SK-N-SH treated with all-trans-retinoic acid at 6 μM for 48 hours (cell line): ENCODE measurements around the gene CDYL.
"Not testable (repeated sequence)": the region's sequence is repeated elsewhere in the genome, so short reads cannot be mapped to it uniquely, and the experiment has no call there.

Experiments
- ATAC-seq: fragments of 200-7000 bp; cut with Tn5 transposase; 3 replicates; pipeline ENCODE4 v1.9.1; 2020; ENCODE audit warnings: mild to moderate bottlenecking, moderate library complexity
- ARNTL ChIP-seq: fragments of 450-650 bp; formaldehyde crosslinking; IDR thresholded peaks from 2 replicates; pipeline ENCODE4 v1.5.0; 2020; ENCODE audit warnings: low read depth, mild to moderate bottlenecking, moderate library complexity, borderline replicate concordance
- CSDC2 ChIP-seq: fragments of 250-450 bp; sonication (Bioruptor Pico); IDR thresholded peaks from 2 replicates; pipeline ENCODE4 v1.5.0; 2020; ENCODE audit warnings: mild to moderate bottlenecking, moderate library complexity
- ESRRG ChIP-seq: fragments of 250-450 bp; sonication (Bioruptor Pico); IDR thresholded peaks from 2 replicates; pipeline ENCODE4 v1.6.1; 2021; ENCODE audit warnings: mild to moderate bottlenecking
- GLIS3 ChIP-seq: fragments of 250-450 bp; sonication (Bioruptor Pico); IDR thresholded peaks from 2 replicates; pipeline ENCODE4 v1.5.0; 2020; ENCODE audit warnings: mild to moderate bottlenecking, moderate library complexity
- ISL1 ChIP-seq: fragments of 250-450 bp; sonication (Bioruptor Pico); IDR thresholded peaks from 2 replicates; pipeline ENCODE4 v2.1.2; 2022; ENCODE audit warnings: mild to moderate bottlenecking, moderate library complexity
- OSR1 ChIP-seq: fragments of 250-450 bp; sonication (Bioruptor Pico); IDR thresholded peaks from 2 replicates; pipeline ENCODE4 v1.8.0; 2022; ENCODE audit warnings: moderate library complexity, mild to moderate bottlenecking, inconsistent platforms
- PATZ1 ChIP-seq: fragments of 250-450 bp; sonication (Bioruptor Pico); IDR thresholded peaks from 2 replicates; pipeline ENCODE4 v1.8.0; 2020; ENCODE audit warnings: mild to moderate bottlenecking, moderate library complexity, borderline replicate concordance
- POU6F1 ChIP-seq: fragments of 250-450 bp; sonication (Bioruptor Pico); IDR thresholded peaks from 2 replicates; pipeline ENCODE4 v1.8.0; 2021; ENCODE audit warnings: low read depth, mild to moderate bottlenecking, moderate library complexity, borderline replicate concordance
- PPARA ChIP-seq: fragments of 250-450 bp; sonication (Bioruptor Pico); IDR thresholded peaks from 2 replicates; pipeline ENCODE4 v1.5.0; 2020; ENCODE audit warnings: mild to moderate bottlenecking, borderline replicate concordance
- RARB ChIP-seq: fragments of 250-450 bp; sonication (Bioruptor Pico); IDR thresholded peaks from 2 replicates; pipeline ENCODE4 v1.8.0; 2021; ENCODE audit warnings: mild to moderate bottlenecking, moderate library complexity
- SNAI2 ChIP-seq: fragments of 250-450 bp; sonication (Bioruptor Pico); IDR thresholded peaks from 2 replicates; pipeline ENCODE4 v1.5.0; 2020; ENCODE audit warnings: mild to moderate bottlenecking, moderate library complexity
- TCF4 ChIP-seq: fragments of 250-450 bp; sonication (Bioruptor Pico); IDR thresholded peaks from 2 replicates; pipeline ENCODE4 v1.8.0; 2021; ENCODE audit warnings: mild to moderate bottlenecking, moderate library complexity, borderline replicate concordance
- TOX ChIP-seq: fragments of 250-450 bp; sonication (Bioruptor Pico); IDR thresholded peaks from 2 replicates; pipeline ENCODE4 v1.8.0; 2021; ENCODE audit warnings: mild to moderate bottlenecking, moderate library complexity, borderline replicate concordance
- ZC3H10 ChIP-seq: fragments of 250-450 bp; sonication (Bioruptor Pico); IDR thresholded peaks from 2 replicates; pipeline ENCODE4 v1.5.1; 2021; ENCODE audit warnings: mild to moderate bottlenecking, moderate library complexity
- ZFP3 ChIP-seq: fragments of 250-450 bp; sonication (Bioruptor Pico); IDR thresholded peaks from 2 replicates; pipeline ENCODE4 v1.5.0; 2020; ENCODE audit warnings: mild to moderate bottlenecking, moderate library complexity
- ZFP30 ChIP-seq: fragments of 450-650 bp; formaldehyde crosslinking; IDR thresholded peaks from 2 replicates; pipeline ENCODE4 v1.5.0; 2022; ENCODE audit warnings: mild to moderate bottlenecking, moderate library complexity
- ZNF565 ChIP-seq: fragments of 450-650 bp; formaldehyde crosslinking; conservative IDR thresholded peaks from 2 replicates; pipeline ENCODE4 v1.5.0; 2020; ENCODE audit warnings: low read depth, mild to moderate bottlenecking, moderate library complexity
- ZNF8 ChIP-seq: fragments of 450-650 bp; formaldehyde crosslinking; IDR thresholded peaks from 2 replicates; pipeline ENCODE4 v1.5.0; 2020; ENCODE audit warnings: mild to moderate bottlenecking, moderate library complexity
- TF ChIP-seq, protein P1 (sequence below): fragments of 250-450 bp; sonication (Bioruptor Pico); IDR thresholded peaks from 2 replicates; pipeline ENCODE4 v1.5.1; 2021; ENCODE audit warnings: mild to moderate bottlenecking, moderate library complexity

The CDYL gene

GRCh38 chr6:4829089-4829488, 52.9 kb downstream of the CDYL start:
- TF ChIP-seq ISL1 (no peak), PATZ1 (no peak), ZNF8 (no peak), PPARA (CRISPR knock-in tag) (no peak), TCF4 (CRISPR knock-in tag) (no peak)
- TF ChIP-seq, all 23 proteins: peak for 0
- no peak for ATAC-seq

DNA sequence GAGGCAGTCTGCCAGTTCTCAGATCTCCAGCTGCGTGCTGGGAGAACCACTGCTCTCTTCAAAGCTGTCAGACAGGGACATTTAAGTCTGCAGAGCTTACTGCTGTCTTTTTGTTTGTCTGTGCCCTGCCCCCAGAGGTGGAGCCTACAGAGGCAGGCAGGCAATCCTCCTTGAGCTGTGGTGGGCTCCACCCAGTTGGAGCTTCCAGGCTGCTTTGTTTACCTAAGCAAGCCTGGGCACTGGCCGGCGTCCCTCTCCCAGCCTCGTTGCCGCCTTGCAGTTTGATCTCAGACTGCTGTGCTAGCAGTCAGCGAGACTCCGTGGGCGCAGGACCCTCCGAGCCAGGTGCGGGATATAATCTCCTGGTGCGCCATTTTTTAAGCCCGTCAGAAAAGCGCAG, 59.3 kb downstream of the CDYL start:
- not testable (repeated sequence) for ATAC-seq

GRCh38 chr6:4840169-4840568, 64.0 kb downstream of the CDYL start:
- ATAC-seq, result no peak
- TF ChIP-seq RARB (no peak), ARNTL (no peak)

DNA sequence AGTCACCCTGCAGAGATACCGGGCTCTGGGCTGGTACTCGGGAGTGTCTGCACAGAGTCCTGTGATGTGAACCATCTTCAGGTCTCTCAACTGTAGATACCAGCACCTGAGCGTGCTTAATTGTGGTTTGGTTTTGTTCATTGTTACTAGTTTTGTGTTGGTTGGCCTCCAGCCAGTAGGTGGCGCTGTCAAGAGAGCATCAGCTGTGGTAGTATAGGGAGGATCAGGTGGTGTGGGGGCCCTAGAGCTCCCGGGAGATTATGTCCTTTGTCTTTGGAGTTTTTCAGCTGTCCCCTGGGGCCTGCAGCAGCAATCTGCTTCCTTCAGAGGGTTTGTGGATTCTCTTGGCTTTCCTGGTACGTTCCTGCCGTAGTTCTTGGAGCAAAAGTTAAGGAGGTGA, 67.9 kb downstream of the CDYL start:
- no peak for TF ChIP-seq SNAI2
- no peak for TF ChIP-seq ZFP30 (CRISPR knock-in tag)
- TF ChIP-seq RARB, result no peak
- TF ChIP-seq ESRRG (CRISPR knock-in tag), result no peak

GRCh38 chr6:4846387-4846786, 70.2 kb downstream of the CDYL start:
- TF ChIP-seq TCF4 (CRISPR knock-in tag) (no peak), OSR1 (CRISPR knock-in tag) (no peak), GLIS3 (CRISPR knock-in tag) (no peak), ZNF565 (no peak), ESRRG (CRISPR knock-in tag) (no peak), ZFP3 (no peak), ISL1 (no peak), SNAI2 (no peak), ZNF8 (no peak), ZFP30 (CRISPR knock-in tag) (no peak), CSDC2 (CRISPR knock-in tag) (no peak), ZC3H10 (no peak)
- TF ChIP-seq, protein P1, sequence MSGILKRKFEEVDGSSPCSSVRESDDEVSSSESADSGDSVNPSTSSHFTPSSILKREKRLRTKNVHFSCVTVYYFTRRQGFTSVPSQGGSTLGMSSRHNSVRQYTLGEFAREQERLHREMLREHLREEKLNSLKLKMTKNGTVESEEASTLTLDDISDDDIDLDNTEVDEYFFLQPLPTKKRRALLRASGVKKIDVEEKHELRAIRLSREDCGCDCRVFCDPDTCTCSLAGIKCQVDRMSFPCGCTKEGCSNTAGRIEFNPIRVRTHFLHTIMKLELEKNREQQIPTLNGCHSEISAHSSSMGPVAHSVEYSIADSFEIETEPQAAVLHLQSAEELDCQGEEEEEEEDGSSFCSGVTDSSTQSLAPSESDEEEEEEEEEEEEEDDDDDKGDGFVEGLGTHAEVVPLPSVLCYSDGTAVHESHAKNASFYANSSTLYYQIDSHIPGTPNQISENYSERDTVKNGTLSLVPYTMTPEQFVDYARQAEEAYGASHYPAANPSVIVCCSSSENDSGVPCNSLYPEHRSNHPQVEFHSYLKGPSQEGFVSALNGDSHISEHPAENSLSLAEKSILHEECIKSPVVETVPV (CRISPR knock-in tag), result no peak
- ATAC-seq, result no peak

More for the DNA sequence above, 67.9 kb downstream of the CDYL start:
- ATAC-seq, result no peak

DNA sequence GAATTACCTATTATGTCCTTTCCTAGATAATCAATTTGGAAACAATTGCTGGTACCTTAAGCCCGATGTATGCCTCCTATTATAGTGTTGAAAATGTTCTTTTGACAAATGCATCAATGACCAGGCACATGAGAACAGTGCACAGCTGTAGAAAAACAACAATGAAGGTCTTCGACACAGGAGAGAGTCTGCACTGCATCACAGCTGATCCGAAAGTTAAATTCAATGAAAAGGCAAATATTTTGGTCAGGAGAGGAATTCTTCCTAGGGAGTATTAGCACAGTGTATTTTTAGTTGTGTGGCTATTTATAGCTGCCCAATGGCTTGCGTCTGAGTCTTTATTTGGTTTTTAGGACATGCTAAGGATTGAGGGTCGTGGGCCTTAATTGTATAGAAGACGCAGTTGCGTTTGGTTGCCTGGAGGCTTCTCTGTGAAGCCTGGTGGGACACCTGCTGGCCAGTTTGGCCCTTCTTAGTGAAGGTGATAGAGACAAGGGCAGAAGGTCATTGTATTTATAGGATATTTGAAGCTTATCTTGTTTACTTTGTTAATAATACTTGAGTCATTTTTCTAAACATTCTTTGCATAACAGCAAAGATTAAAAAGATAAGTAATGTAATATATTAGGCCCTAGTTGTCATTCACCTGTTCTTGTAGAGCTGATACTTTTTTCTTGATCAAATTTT, 72.3 kb downstream of the CDYL start:
- peak; percentile 33; the same call in 1 of the 3 replicates for ATAC-seq
- TF ChIP-seq PPARA (CRISPR knock-in tag), result no peak
- TF ChIP-seq OSR1 (CRISPR knock-in tag), result no peak
- no peak for TF ChIP-seq CSDC2 (CRISPR knock-in tag)
- no peak for TF ChIP-seq PATZ1
- no peak for TF ChIP-seq SNAI2
- no peak for TF ChIP-seq ZFP30 (CRISPR knock-in tag)
- no peak for TF ChIP-seq TOX (CRISPR knock-in tag)
- TF ChIP-seq POU6F1 (CRISPR knock-in tag), result no peak
- TF ChIP-seq, all 23 proteins: peak for 0
